ENCODE results near the gene POLG. TPM values are rescaled to one million over a fixed set of nuclear protein-coding genes. Genes with fewer than 3 reads are reported as not detected.

The POLG gene
- total RNA-seq, 1 donor = 61.2 TPM

GRCh38 chr15:89365462-89366065 is 30.9 kb upstream of the POLG start:
- Histone ChIP-seq H3K79me2 (ENCODE audit: insufficient read depth, low read length) (no peaks in the 10 kb centered on the region), H4K20me1 (ENCODE audit: insufficient read depth, low read length) (peaks cover 5% of the 10 kb centered on the region), H3K27ac (ENCODE audit: low read depth, low read length) (no peak overlapping the region), H3K4me3 (ENCODE audit: insufficient read depth, low read length) (no peak overlapping the region), H3K4me2 (ENCODE audit: insufficient read depth, low read length) (no peak overlapping the region), H3K27me3 (ENCODE audit: insufficient read depth, low read length) (peaks cover 100% of the 10 kb centered on the region), H3K36me3 (ENCODE audit: insufficient read depth, low read length) (no peaks in the 10 kb centered on the region), H3K4me1 (ENCODE audit: insufficient read depth, low read length) (no peaks in the 10 kb centered on the region), H2AFZ (ENCODE audit: low read length) (no peak overlapping the region), H3K9me3 (ENCODE audit: low read depth, low read length) (no peaks in the 10 kb centered on the region)
- no peak for TF ChIP-seq CTCF (IDR thresholded peaks at IDR 0.05; ENCODE audit: extremely low read depth, low read depth, low read length)
- no peak for DNase-seq (ENCODE audit: insufficient read length, low spot score, missing footprints)

GRCh38 chr15:89364741-89365450 is 30.3 kb upstream of the POLG start:
- TF ChIP-seq CTCF (IDR thresholded peaks at IDR 0.05; ENCODE audit: extremely low read depth, low read depth, low read length) = no peak
- Histone ChIP-seq H3K9me3 (ENCODE audit: low read depth, low read length) (no peaks in the 10 kb centered on the region), H3K36me3 (ENCODE audit: insufficient read depth, low read length) (no peaks in the 10 kb centered on the region), H3K4me3 (ENCODE audit: insufficient read depth, low read length) (no peak overlapping the region), H3K27me3 (ENCODE audit: insufficient read depth, low read length) (peaks cover 100% of the 10 kb centered on the region), H4K20me1 (ENCODE audit: insufficient read depth, low read length) (peaks cover 5% of the 10 kb centered on the region), H2AFZ (ENCODE audit: low read length) (no peak overlapping the region), H3K4me2 (ENCODE audit: insufficient read depth, low read length) (no peak overlapping the region), H3K4me1 (ENCODE audit: insufficient read depth, low read length) (no peaks in the 10 kb centered on the region), H3K27ac (ENCODE audit: low read depth, low read length) (no peak overlapping the region), H3K79me2 (ENCODE audit: insufficient read depth, low read length) (no peaks in the 10 kb centered on the region)
- DNase-seq (ENCODE audit: insufficient read length, low spot score, missing footprints) = no peak

- Histone ChIP-seq H3K4me3 (ENCODE audit: insufficient read depth, low read length) (no peak overlapping the region), H3K79me2 (ENCODE audit: insufficient read depth, low read length) (no peaks in the 10 kb centered on the region), H4K20me1 (ENCODE audit: insufficient read depth, low read length) (peaks cover 5% of the 10 kb centered on the region), H3K4me1 (ENCODE audit: insufficient read depth, low read length) (no peaks in the 10 kb centered on the region), H3K27ac (ENCODE audit: low read depth, low read length) (no peak overlapping the region), H2AFZ (ENCODE audit: low read length) (no peak overlapping the region), H3K9me3 (ENCODE audit: low read depth, low read length) (no peaks in the 10 kb centered on the region), H3K27me3 (ENCODE audit: insufficient read depth, low read length) (peaks cover 100% of the 10 kb centered on the region), H3K36me3 (ENCODE audit: insufficient read depth, low read length) (no peaks in the 10 kb centered on the region), H3K4me2 (ENCODE audit: insufficient read depth, low read length) (no peak overlapping the region)
- no peak for DNase-seq (ENCODE audit: insufficient read length, low spot score, missing footprints)
- TF ChIP-seq CTCF (IDR thresholded peaks at IDR 0.05; ENCODE audit: extremely low read depth, low read depth, low read length) = no peak
Measured at GRCh38 chr15:89364341-89364740, 29.7 kb upstream of the POLG start.

GRCh38 chr15:89363770-89364169 is 29.1 kb upstream of the POLG start:
- Histone ChIP-seq H2AFZ (ENCODE audit: low read length) (no peak overlapping the region), H4K20me1 (ENCODE audit: insufficient read depth, low read length) (peaks cover 4% of the 10 kb centered on the region), H3K4me1 (ENCODE audit: insufficient read depth, low read length) (no peaks in the 10 kb centered on the region), H3K79me2 (ENCODE audit: insufficient read depth, low read length) (no peaks in the 10 kb centered on the region), H3K9me3 (ENCODE audit: low read depth, low read length) (no peaks in the 10 kb centered on the region), H3K27me3 (ENCODE audit: insufficient read depth, low read length) (peaks cover 97% of the 10 kb centered on the region), H3K4me2 (ENCODE audit: insufficient read depth, low read length) (no peak overlapping the region), H3K27ac (ENCODE audit: low read depth, low read length) (no peak overlapping the region), H3K4me3 (ENCODE audit: insufficient read depth, low read length) (no peak overlapping the region), H3K36me3 (ENCODE audit: insufficient read depth, low read length) (no peaks in the 10 kb centered on the region)
- DNase-seq (ENCODE audit: insufficient read length, low spot score, missing footprints) = peak; percentile 82
- TF ChIP-seq CTCF (IDR thresholded peaks at IDR 0.05; ENCODE audit: extremely low read depth, low read depth, low read length) = no peak
